ENCODE data around the gene ARL15. TPM values are rescaled to one million over a fixed set of nuclear protein-coding genes. Genes with fewer than 3 reads are reported as not detected.

Gene ARL15
- total RNA-seq, 1 donor from 2014 or later = 74.4 TPM

DNA sequence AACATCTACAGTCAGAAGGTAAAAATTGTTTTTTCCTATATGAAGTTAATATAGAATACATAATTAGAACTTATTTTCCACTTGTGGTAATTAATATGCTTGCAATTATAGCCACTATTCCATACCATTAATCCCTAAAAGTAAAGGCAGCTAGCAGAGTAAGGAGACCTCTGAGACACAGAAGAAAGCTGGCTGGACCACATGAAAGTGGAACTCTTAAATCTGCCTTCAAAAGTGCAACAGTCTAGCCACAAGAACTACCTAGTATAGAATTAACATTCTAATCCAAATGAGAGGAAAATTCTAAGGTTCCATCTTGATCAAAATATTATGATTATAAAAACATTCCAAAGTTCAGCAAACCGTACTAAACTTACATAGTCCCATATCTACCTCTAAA, 37.6 kb downstream of the ARL15 start:
- no peak for DNase-seq (ENCODE audit: extremely low spot score in 2 of 2)

DNA sequence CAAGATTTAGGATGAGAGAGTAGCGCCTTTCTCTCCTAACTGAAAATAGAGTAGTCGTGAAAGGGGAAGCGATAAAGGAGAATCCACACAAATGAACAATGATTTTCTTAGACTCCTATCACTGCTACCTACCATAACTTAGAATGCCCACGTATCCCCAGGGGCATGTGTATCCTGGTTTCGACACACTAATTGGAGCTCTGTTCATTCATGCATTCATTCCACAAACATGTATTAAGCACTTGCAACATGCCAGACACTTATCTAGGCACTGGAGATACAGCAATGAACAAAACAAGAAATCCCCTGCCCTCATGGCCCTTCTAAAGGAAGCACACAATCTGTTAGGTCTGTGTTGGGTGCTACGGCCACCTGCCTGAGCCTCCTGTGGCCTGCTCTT, 40.0 kb downstream of the ARL15 start:
- no peaks in the 10 kb centered on the region for H3K27me3 ChIP-seq
- no peak overlapping the region for H3K4me3 ChIP-seq
- H3K4me1 ChIP-seq = no peaks in the 10 kb centered on the region
- TF ChIP-seq, protein P1, sequence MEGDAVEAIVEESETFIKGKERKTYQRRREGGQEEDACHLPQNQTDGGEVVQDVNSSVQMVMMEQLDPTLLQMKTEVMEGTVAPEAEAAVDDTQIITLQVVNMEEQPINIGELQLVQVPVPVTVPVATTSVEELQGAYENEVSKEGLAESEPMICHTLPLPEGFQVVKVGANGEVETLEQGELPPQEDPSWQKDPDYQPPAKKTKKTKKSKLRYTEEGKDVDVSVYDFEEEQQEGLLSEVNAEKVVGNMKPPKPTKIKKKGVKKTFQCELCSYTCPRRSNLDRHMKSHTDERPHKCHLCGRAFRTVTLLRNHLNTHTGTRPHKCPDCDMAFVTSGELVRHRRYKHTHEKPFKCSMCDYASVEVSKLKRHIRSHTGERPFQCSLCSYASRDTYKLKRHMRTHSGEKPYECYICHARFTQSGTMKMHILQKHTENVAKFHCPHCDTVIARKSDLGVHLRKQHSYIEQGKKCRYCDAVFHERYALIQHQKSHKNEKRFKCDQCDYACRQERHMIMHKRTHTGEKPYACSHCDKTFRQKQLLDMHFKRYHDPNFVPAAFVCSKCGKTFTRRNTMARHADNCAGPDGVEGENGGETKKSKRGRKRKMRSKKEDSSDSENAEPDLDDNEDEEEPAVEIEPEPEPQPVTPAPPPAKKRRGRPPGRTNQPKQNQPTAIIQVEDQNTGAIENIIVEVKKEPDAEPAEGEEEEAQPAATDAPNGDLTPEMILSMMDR (IDR thresholded peaks at IDR 0.05) = no peak
- TF ChIP-seq POLR2AphosphoS5 (IDR thresholded peaks at IDR 0.05; ENCODE audit: insufficient read depth in 1 of 2, low read depth in 1 of 2) (no peak), POLR2A (IDR thresholded peaks at IDR 0.05) (no peak)
- no peaks in the 10 kb centered on the region for H3K36me3 ChIP-seq
- no peaks in the 10 kb centered on the region for H3K9me3 ChIP-seq
- intact Hi-C loops (cut with DNase I) = no loop called here
- no peak for DNase-seq (ENCODE audit: extremely low spot score in 2 of 2)
- no peak overlapping the region for H3K27ac ChIP-seq

More for the DNA sequence above, 37.6 kb downstream of the ARL15 start:
- intact Hi-C loops (cut with DNase I) = no loop called here
- no peak for TF ChIP-seq POLR2AphosphoS5 (IDR thresholded peaks at IDR 0.05; ENCODE audit: insufficient read depth in 1 of 2, low read depth in 1 of 2)
- TF ChIP-seq, protein P1 (IDR thresholded peaks at IDR 0.05) = no peak
- no peak for TF ChIP-seq POLR2A (IDR thresholded peaks at IDR 0.05)
- no peaks in the 10 kb centered on the region for H3K36me3 ChIP-seq
- H3K4me3 ChIP-seq = no peak overlapping the region
- no peaks in the 10 kb centered on the region for H3K4me1 ChIP-seq
- no peak overlapping the region for H3K27ac ChIP-seq
- H3K27me3 ChIP-seq = no peaks in the 10 kb centered on the region
- H3K9me3 ChIP-seq = no peaks in the 10 kb centered on the region

DNA sequence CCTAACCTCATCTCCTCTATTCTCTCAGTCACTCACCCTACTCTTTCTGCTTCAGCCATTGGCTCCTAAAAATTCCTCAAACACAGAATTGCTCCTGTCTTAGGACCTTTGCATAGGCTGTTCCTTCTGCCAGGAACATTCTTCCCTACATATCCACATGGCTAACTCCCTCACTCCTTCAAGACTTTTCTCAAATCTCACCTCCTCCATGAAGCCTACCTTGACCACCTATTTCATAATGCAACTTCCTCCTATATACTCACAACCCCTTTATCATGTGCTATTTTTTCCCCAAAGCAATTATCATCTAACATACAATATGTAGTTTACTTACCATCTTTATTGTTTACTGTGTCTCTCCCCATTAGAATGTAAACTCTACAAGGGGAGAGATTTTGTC, 45.8 kb downstream of the ARL15 start:
- TF ChIP-seq, protein P1 (IDR thresholded peaks at IDR 0.05) = no peak
- TF ChIP-seq POLR2A (IDR thresholded peaks at IDR 0.05) (no peak), POLR2AphosphoS5 (IDR thresholded peaks at IDR 0.05; ENCODE audit: insufficient read depth in 1 of 2, low read depth in 1 of 2) (no peak)
- Histone ChIP-seq H3K4me1 (no peaks in the 10 kb centered on the region), H3K4me3 (no peak overlapping the region), H3K36me3 (no peaks in the 10 kb centered on the region), H3K27ac (no peak overlapping the region), H3K27me3 (no peaks in the 10 kb centered on the region), H3K9me3 (no peaks in the 10 kb centered on the region)
- intact Hi-C loops (cut with DNase I) = no loop called here
- DNase-seq (ENCODE audit: extremely low spot score in 2 of 2) = no peak

DNA sequence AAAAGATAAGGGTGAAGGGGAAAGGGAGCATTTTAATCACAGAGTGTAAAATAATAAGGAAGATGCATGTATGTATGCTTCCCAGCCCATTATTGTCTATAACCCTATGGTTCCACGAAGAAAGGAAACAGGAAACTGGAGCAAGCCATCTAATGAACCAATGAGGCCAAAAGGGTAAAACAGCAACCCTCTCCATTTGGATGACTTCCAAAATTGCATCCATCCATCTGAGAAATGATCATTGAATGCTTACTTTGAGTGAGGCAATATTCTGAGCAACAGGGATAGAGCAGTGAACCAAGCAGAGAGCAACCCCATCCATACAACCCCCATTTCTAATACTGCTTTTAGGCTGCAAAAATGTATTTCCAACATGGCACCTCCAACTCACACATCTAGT, 46.9 kb downstream of the ARL15 start:
- H3K4me1 ChIP-seq = no peaks in the 10 kb centered on the region
- no peak overlapping the region for H3K4me3 ChIP-seq
- H3K27me3 ChIP-seq = no peaks in the 10 kb centered on the region
- no peak overlapping the region for H3K27ac ChIP-seq
- H3K9me3 ChIP-seq = no peaks in the 10 kb centered on the region
- H3K36me3 ChIP-seq = no peaks in the 10 kb centered on the region
- intact Hi-C loops (cut with DNase I) = no loop called here
- no peak for DNase-seq (ENCODE audit: extremely low spot score in 2 of 2)
- TF ChIP-seq, protein P1 (IDR thresholded peaks at IDR 0.05) = no peak
- TF ChIP-seq POLR2A (IDR thresholded peaks at IDR 0.05) = no peak
- no peak for TF ChIP-seq POLR2AphosphoS5 (IDR thresholded peaks at IDR 0.05; ENCODE audit: insufficient read depth in 1 of 2, low read depth in 1 of 2)

DNA sequence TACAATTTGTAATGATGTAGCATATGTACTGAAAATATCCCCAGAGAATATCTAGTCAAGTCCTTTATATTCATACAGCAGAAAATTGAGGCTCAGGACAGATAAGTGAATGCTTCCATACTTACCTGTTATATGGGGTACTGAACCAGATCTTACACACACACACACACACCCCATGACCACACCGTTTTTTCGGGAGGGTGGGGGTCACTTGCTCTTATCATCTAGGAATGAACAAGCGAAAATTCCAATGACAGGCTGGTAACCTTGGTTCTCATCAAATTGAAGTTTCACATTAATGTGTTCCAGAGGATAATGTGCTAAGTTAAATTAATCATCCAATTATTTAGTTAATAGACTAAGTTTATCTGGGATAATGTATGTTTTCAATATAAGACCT, 48.8 kb downstream of the ARL15 start:
- no peak for DNase-seq (ENCODE audit: extremely low spot score in 2 of 2)
- TF ChIP-seq POLR2AphosphoS5 (IDR thresholded peaks at IDR 0.05; ENCODE audit: insufficient read depth in 1 of 2, low read depth in 1 of 2) = no peak
- TF ChIP-seq, protein P1 (IDR thresholded peaks at IDR 0.05) = no peak
- TF ChIP-seq POLR2A (IDR thresholded peaks at IDR 0.05) = no peak
- Histone ChIP-seq H3K4me3 (no peak overlapping the region), H3K4me1 (no peaks in the 10 kb centered on the region), H3K27me3 (no peaks in the 10 kb centered on the region), H3K27ac (no peak overlapping the region), H3K9me3 (no peaks in the 10 kb centered on the region), H3K36me3 (no peaks in the 10 kb centered on the region)
- intact Hi-C loops (cut with DNase I) = no loop called here

All from vagina (tissue), 2 donors.